HepG2 (cell line): Measurements from ENCODE around the gene STARD13. TPM values are rescaled to one million over a fixed set of nuclear protein-coding genes. Genes with fewer than 3 reads are reported as not detected.

Experiments
- ATAC-seq: fragments of 200-7000 bp; cut with Tn5 transposase; 3 replicates; pipeline ENCODE4 v1.9.1; 2020; ENCODE audit warnings: mild to moderate bottlenecking, moderate library complexity
- BruUV-seq: library from RNA; stranded (reverse); fragments of 400-500 nt; replicated peaks from 2 replicates; lab custom pipeline; 2021; lab: Mats Ljungman, UMichigan
- CTCF ChIA-PET: fragments of 300-600 bp; formaldehyde crosslinking; extraction: SDS; loops from one replicate; lab custom pipeline; 2021; ENCODE audit warnings: low total read pairs, inconsistent platforms, low intra/inter-chr PET ratio; lab: Yijun Ruan, JAX
- POLR2A ChIA-PET: fragments of 350-600 bp; sonication (Branson Sonifier 250); formaldehyde crosslinking; loops from one replicate; lab custom pipeline; 2020; ENCODE audit warnings: antibody characterized with exemption, inconsistent platforms; lab: Yijun Ruan, JAX
- DNase-seq: peaks from one replicate; pipeline ENCODE4 v3.0.0-alpha.2; 2015; ENCODE audit warnings: low spot score
- FAIRE-seq: peaks from 3 replicates; lab custom pipeline; 2011; peaks lifted over from hg19 to GRCh38; lab: Jason Lieb, UNC
- H2AFZ ChIP-seq: one replicate; pipeline ENCODE4 v1.6.1; 2011; ENCODE audit warnings: low read length, inconsistent platforms
- H3K27ac ChIP-seq: fragments of 300-600 bp; 3 replicates; pipeline ENCODE4 v1.8.0; 2011; ENCODE audit warnings: mixed run types, mild to moderate bottlenecking, mixed read lengths, low read length, inconsistent platforms; ENCODE audit not compliant: insufficient read depth; ENCODE audit errors: extremely low read length
- H3K27me3 ChIP-seq, 2 experiments: fragments of 200-600 bp in 1 of 2; 2 replicates in 1 of 2; 3 replicates in 1 of 2; pipeline versions ENCODE4 v1.6.0 to v1.8.0; 2011; ENCODE audit warnings: low read length in 2 of 2, mild to moderate bottlenecking in 2 of 2, moderate library complexity in 2 of 2, inconsistent platforms in 1 of 2; ENCODE audit not compliant: insufficient read depth in 2 of 2, control insufficient read depth in 1 of 2
- H3K36me3 ChIP-seq, 2 experiments: fragments of 200-600 bp in 1 of 2; replicated peaks in 1 of 2; 2 replicates in 1 of 2; 3 replicates in 1 of 2; pipeline versions ENCODE4 v1.5.1 to v1.8.0; 2011; ENCODE audit warnings: low read length in 2 of 2, inconsistent platforms in 1 of 2; ENCODE audit not compliant: insufficient read depth in 2 of 2, control insufficient read depth in 1 of 2
- H3K4me1 ChIP-seq: 2 replicates; pipeline ENCODE4 v1.5.1; 2012; ENCODE audit warnings: low read length, inconsistent platforms; ENCODE audit not compliant: insufficient read depth
- H3K4me2 ChIP-seq: 2 replicates; pipeline ENCODE4 v1.6.0; 2011; ENCODE audit warnings: low read depth, low read length, inconsistent platforms
- H3K4me3 ChIP-seq, 3 experiments: fragments of 200-600 bp in 1 of 3; sonication (generic), shearing (Covaris generic) in 1 of 3; replicated peaks in 1 of 3; 2 replicates each; pipeline ENCODE4 v1.5.1; 2011 to 2016; ENCODE audit warnings: low read length in 3 of 3, inconsistent platforms in 2 of 3, low read depth in 2 of 3, mild to moderate bottlenecking in 2 of 3, control low read depth in 1 of 3, mixed read lengths in 1 of 3; ENCODE audit not compliant: insufficient read depth in 1 of 3
- H3K79me2 ChIP-seq: one replicate; pipeline ENCODE4 v1.6.1; 2011; ENCODE audit warnings: low read length, inconsistent platforms; ENCODE audit not compliant: insufficient read depth
- H3K9ac ChIP-seq: 2 replicates; pipeline ENCODE4 v1.6.0; 2011; ENCODE audit warnings: mild to moderate bottlenecking, low read depth, low read length, inconsistent platforms; ENCODE audit not compliant: insufficient read depth
- H3K9me3 ChIP-seq: 2 replicates; pipeline ENCODE4 v1.5.1; 2012; ENCODE audit warnings: mild to moderate bottlenecking, low read length
- H4K20me1 ChIP-seq: 2 replicates; pipeline ENCODE4 v1.6.0; 2011; ENCODE audit warnings: inconsistent platforms, mild to moderate bottlenecking, low read length, moderate library complexity; ENCODE audit not compliant: insufficient read depth
- ATM ChIP-seq: fragments of 450-650 bp; IDR thresholded peaks from 2 replicates; pipeline ENCODE4 v1.7.1; 2017; ENCODE audit warnings: mild to moderate bottlenecking, borderline replicate concordance
- CBX5 ChIP-seq: sonication (generic); formaldehyde crosslinking; IDR thresholded peaks from 2 replicates; pipeline ENCODE4 v1.4.0; 2020; ENCODE audit warnings: missing genetic modification reagents, borderline replicate concordance
- GFI1 ChIP-seq: sonication (generic); formaldehyde crosslinking; IDR thresholded peaks from 2 replicates; pipeline ENCODE4 v1.5.0; 2020; ENCODE audit warnings: missing genetic modification reagents, mild to moderate bottlenecking, borderline replicate concordance
- MTF2 ChIP-seq: sonication (generic); formaldehyde crosslinking; IDR thresholded peaks from 2 replicates; pipeline ENCODE4 v1.5.0; 2020; ENCODE audit warnings: missing genetic modification reagents, borderline replicate concordance
- NR2F6 ChIP-seq, 2 experiments: IDR thresholded peaks; 2 replicates each; pipeline ENCODE4 v1.6.1; 2016; ENCODE audit warnings: antibody characterized with exemption in 1 of 2, mild to moderate bottlenecking in 1 of 2
- PHF20 ChIP-seq: sonication (generic); formaldehyde crosslinking; IDR thresholded peaks from 2 replicates; pipeline ENCODE4 v1.5.0; 2020; ENCODE audit warnings: mild to moderate bottlenecking, missing genetic modification reagents
- ZNF317 ChIP-seq: sonication (generic); formaldehyde crosslinking; IDR thresholded peaks from 2 replicates; pipeline ENCODE4 v1.5.0; 2020; ENCODE audit warnings: mild to moderate bottlenecking, missing genetic modification reagents
- ZNF709 ChIP-seq: sonication (generic); formaldehyde crosslinking; IDR thresholded peaks from 2 replicates; pipeline ENCODE4 v1.5.0; 2020; ENCODE audit warnings: mild to moderate bottlenecking, missing genetic modification reagents
- WGBS: methylation state at CpG from one replicate; pipeline ENCODE4 v1.1.6; 2017; ENCODE audit warnings: low lambda C conversion rate; 5-methylcytosine and 5-hydroxymethylcytosine counted together
- in situ Hi-C: cut with HindIII; loops from 2 replicates; pipeline ENCODE4 v1.10.0; 2017; ENCODE audit warnings: low pct_unique_long_range_greater_than_20kb; ENCODE audit not compliant: extremely low pct_ligation_motif_present
- intact Hi-C: fragments of 100-400 bp; cut with micrococcal nuclease; formaldehyde crosslinking; loops from one replicate; pipeline ENCODE4 v1.10.0; 2022; ENCODE audit not compliant: unreplicated experiment
- polyA plus RNA-seq, 8 experiments: library from polyadenylated mRNA; depleted of rRNA in 3 of 8; stranded (reverse) in 7 of 8; unstranded in 1 of 8; fragments of >200 nt; fragmentation: Illumina TruSeq in 4 of 8; extraction: Trizol in 4 of 8; gene quantifications; 2 replicates each; pipeline versions ENCODE4 v1.2.1 to v1.2.3, GENCODE V29; 2011 to 2016; ENCODE audit warnings: low read depth in 4 of 8, missing spikeins in 1 of 8, mixed read lengths in 1 of 8; ENCODE audit not compliant: insufficient read depth in 1 of 8
- total RNA-seq, 5 experiments: library from RNA; depleted of rRNA; stranded (reverse); fragments of >200 nt; fragmentation: Illumina TruSeq; extraction: Trizol; gene quantifications; 2 replicates each; pipeline ENCODE4 v1.2.3, GENCODE V29; 2016; ENCODE audit warnings: low read depth in 1 of 5
- TF ChIP-seq, protein P1 (sequence below): sonication (generic); formaldehyde crosslinking; IDR thresholded peaks from 2 replicates; pipeline ENCODE4 v1.4.0; 2020; ENCODE audit warnings: missing genetic modification reagents, borderline replicate concordance
- TF ChIP-seq, protein P2 (sequence below): sonication (generic); formaldehyde crosslinking; IDR thresholded peaks from 2 replicates; pipeline ENCODE4 v1.9.0; 2022; ENCODE audit warnings: low read depth, missing genetic modification reagents
- TF ChIP-seq, protein P3 (sequence below): IDR thresholded peaks from 2 replicates; pipeline ENCODE4 v1.6.1; 2016; ENCODE audit warnings: control low read depth
- TF ChIP-seq, protein P4 (sequence below): IDR thresholded peaks from 2 replicates; pipeline ENCODE4 v1.6.1; 2012; ENCODE audit warnings: inconsistent platforms

The STARD13 gene
- total and polyA plus RNA-seq, 2 of the 13 experiments (the other 11 are each of a cell fraction or from before 2014, with no cell fraction given), result 12.8 to 14.3 TPM

DNA sequence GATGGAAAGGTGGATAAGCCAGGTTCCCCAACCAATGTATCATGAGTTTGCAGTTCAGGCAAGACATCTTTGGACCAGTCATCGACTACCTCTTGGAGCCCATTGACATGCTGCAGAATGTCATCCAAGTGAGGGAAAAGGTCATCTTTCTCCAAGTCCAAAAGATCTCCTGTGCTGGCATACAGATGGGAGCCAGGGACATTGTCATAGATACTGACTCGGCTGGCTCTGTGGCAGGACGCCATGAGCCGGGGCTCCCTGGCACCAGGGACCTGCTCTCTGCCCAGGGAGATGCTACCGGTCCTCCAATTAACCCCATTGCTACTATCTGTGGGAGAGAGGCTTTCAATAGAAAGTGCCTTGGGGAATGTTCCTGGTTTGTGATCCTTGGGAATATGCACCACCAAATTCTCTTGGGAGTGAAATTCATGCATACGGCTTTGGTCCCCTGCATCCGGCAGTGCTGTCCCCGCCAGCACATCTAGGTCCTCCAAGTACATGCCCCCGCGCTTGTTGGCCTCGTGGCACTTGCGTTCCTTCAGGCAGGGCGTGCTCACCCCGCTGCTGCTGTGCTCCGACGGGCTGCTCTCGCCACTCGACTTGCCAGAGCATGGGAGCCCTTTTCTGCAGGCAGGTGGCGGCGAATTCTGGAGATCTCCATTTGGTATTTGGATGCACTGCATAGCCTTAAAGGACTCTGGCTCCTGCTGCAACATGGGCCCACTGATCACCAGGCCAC, 156.3 kb downstream of the STARD13 start:
- no peak for DNase-seq
- CTCF ChIA-PET, result no interaction called here
- Histone ChIP-seq H3K4me2 (no peak overlapping the region), H3K4me3 (no peak overlapping the region), H2AFZ (no peak overlapping the region), H3K9ac (no peak overlapping the region), H4K20me1 (no peaks in the 10 kb centered on the region), H3K27ac (no peak overlapping the region), H3K9me3 (no peaks in the 10 kb centered on the region), H3K79me2 (no peaks in the 10 kb centered on the region), H3K4me1 (peaks cover 55% of the 10 kb centered on the region), H3K36me3 (peaks cover 4 to 44% of the 10 kb centered on the region in 2 experiments), H3K27me3 (no peaks in the 10 kb centered on the region)
- no peak for FAIRE-seq
- WGBS, result 97% methylated on average over 16 of the region's 20 CpGs
- no TSS peak for BruUV-seq
- POLR2A ChIA-PET, result no interaction called here
- TF ChIP-seq GFI1 (CRISPR knock-in tag), result no peak
- in situ Hi-C loops (no loop called here), intact Hi-C loops (loop anchor here (5.0 kb wide), 2 partner anchors 38 to 78 kb away; no protein-coding TSS in a partner anchor)
- no peak for ATAC-seq

DNA sequence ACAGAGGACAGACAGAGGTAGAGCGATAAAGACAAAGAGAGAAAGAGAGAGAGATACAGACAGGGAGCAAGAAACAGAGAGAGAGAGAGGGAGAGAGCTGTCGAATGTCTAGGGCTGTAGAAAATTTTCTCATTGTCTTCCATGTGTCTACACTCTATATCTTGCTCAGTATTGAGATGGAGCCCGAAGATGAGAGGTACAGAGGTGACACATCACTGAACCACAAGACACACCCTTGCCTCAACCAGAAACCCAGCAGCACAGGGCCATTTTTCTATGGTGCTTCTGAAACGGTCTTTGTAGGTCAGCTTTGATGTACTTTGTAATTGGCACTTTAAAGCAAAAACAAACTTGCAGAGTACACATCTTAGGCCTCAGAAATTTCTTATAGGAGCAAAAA, 157.4 kb downstream of the STARD13 start:
- Histone ChIP-seq H3K4me1 (peaks cover 65% of the 10 kb centered on the region), H3K27me3 (no peaks in the 10 kb centered on the region), H3K27ac (no peak overlapping the region), H4K20me1 (no peaks in the 10 kb centered on the region), H3K36me3 (peaks cover 3 to 47% of the 10 kb centered on the region in 2 experiments), H3K4me3 (no peak overlapping the region), H3K4me2 (no peak overlapping the region), H2AFZ (no peak overlapping the region), H3K9ac (no peak overlapping the region), H3K79me2 (no peaks in the 10 kb centered on the region), H3K9me3 (no peaks in the 10 kb centered on the region)
- FAIRE-seq, result no peak
- ChIA-PET POLR2A (no interaction called here), CTCF (no interaction called here)
- no TSS peak for BruUV-seq
- WGBS, result 91% methylated on average over 4 of the region's 4 CpGs
- intact Hi-C loops, result loop anchor here (5.0 kb wide), 2 partner anchors 39 to 79 kb away; no protein-coding TSS in a partner anchor
- DNase-seq, result no peak
- in situ Hi-C loops, result no loop called here
- ATAC-seq, result no peak
- TF ChIP-seq, protein P1, sequence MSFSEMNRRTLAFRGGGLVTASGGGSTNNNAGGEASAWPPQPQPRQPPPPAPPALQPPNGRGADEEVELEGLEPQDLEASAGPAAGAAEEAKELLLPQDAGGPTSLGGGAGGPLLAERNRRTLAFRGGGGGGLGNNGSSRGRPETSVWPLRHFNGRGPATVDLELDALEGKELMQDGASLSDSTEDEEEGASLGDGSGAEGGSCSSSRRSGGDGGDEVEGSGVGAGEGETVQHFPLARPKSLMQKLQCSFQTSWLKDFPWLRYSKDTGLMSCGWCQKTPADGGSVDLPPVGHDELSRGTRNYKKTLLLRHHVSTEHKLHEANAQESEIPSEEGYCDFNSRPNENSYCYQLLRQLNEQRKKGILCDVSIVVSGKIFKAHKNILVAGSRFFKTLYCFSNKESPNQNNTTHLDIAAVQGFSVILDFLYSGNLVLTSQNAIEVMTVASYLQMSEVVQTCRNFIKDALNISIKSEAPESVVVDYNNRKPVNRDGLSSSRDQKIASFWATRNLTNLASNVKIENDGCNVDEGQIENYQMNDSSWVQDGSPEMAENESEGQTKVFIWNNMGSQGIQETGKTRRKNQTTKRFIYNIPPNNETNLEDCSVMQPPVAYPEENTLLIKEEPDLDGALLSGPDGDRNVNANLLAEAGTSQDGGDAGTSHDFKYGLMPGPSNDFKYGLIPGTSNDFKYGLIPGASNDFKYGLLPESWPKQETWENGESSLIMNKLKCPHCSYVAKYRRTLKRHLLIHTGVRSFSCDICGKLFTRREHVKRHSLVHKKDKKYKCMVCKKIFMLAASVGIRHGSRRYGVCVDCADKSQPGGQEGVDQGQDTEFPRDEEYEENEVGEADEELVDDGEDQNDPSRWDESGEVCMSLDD (CRISPR knock-in tag), result no peak
- TF ChIP-seq ATM (no peak), PHF20 (CRISPR knock-in tag) (no peak), NR2F6 (IDR thresholded peaks at IDR 0.05) (no peak), NR2F6 (CRISPR knock-in tag; IDR thresholded peaks at IDR 0.05) (no peak), MTF2 (no peak), ZNF317 (CRISPR knock-in tag) (no peak), ZNF709 (no peak), CBX5 (CRISPR knock-in tag) (no peak)
- TF ChIP-seq, protein P2, sequence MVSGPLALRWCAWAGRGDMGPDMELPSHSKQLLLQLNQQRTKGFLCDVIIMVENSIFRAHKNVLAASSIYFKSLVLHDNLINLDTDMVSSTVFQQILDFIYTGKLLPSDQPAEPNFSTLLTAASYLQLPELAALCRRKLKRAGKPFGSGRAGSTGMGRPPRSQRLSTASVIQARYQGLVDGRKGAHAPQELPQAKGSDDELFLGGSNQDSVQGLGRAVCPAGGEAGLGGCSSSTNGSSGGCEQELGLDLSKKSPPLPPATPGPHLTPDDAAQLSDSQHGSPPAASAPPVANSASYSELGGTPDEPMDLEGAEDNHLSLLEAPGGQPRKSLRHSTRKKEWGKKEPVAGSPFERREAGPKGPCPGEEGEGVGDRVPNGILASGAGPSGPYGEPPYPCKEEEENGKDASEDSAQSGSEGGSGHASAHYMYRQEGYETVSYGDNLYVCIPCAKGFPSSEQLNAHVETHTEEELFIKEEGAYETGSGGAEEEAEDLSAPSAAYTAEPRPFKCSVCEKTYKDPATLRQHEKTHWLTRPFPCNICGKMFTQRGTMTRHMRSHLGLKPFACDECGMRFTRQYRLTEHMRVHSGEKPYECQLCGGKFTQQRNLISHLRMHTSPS (CRISPR knock-in tag), result no peak
- TF ChIP-seq, protein P3, sequence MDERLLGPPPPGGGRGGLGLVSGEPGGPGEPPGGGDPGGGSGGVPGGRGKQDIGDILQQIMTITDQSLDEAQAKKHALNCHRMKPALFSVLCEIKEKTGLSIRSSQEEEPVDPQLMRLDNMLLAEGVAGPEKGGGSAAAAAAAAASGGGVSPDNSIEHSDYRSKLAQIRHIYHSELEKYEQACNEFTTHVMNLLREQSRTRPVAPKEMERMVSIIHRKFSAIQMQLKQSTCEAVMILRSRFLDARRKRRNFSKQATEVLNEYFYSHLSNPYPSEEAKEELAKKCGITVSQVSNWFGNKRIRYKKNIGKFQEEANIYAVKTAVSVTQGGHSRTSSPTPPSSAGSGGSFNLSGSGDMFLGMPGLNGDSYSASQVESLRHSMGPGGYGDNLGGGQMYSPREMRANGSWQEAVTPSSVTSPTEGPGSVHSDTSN (CRISPR knock-in tag), result no peak
- TF ChIP-seq, protein P4, sequence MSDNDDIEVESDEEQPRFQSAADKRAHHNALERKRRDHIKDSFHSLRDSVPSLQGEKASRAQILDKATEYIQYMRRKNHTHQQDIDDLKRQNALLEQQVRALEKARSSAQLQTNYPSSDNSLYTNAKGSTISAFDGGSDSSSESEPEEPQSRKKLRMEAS, result no peak
